Gastroesophageal sphincter (tissue), 3 donors: ENCODE measurements around the gene CTAGE8.
"Not testable (repeated sequence)": the region's sequence is repeated elsewhere in the genome, so short reads cannot be mapped to it uniquely, and the experiment has no call there.

Experiments used
- CTCF ChIP-seq, 4 experiments: fragments of 200-600 bp in 2 of 4; fragments of 450-650 bp in 2 of 4; sonication (generic) in 1 of 4; IDR thresholded peaks; one replicate each; pipeline ENCODE4 v1.5.1; 2017 to 2019; ENCODE audit warnings: antibody characterized with exemption in 4 of 4, mild to moderate bottlenecking in 2 of 4, moderate library complexity in 2 of 4
- POLR2A ChIP-seq, 2 donors: fragments of 450-650 bp; IDR thresholded peaks; one replicate each; pipeline ENCODE4 v1.6.1; 2017; ENCODE audit warnings: antibody characterized with exemption in 2 of 2, mild to moderate bottlenecking in 2 of 2, moderate library complexity in 1 of 2
- POLR2AphosphoS5 ChIP-seq: sonication (generic); formaldehyde crosslinking; IDR thresholded peaks from one replicate; pipeline ENCODE4 v1.6.1; 2017; ENCODE audit warnings: antibody characterized with exemption

- not testable (repeated sequence) for TF ChIP-seq POLR2A (IDR thresholded peaks at IDR 0.05); CTCF (IDR thresholded peaks at IDR 0.05); POLR2AphosphoS5
These were observed 36.1 kb upstream of the CTAGE8 start for GRCh38 chr7:144305156-144305555.
